Adrenal gland (tissue), 5 donors: ENCODE results near the gene CNTNAP2.

Experiments used
- POLR2A ChIP-seq, 2 donors: fragments of 450-650 bp; IDR thresholded peaks; one replicate each; pipeline ENCODE4 v1.6.1; 2017; ENCODE audit warnings: antibody characterized with exemption in 2 of 2, mild to moderate bottlenecking in 2 of 2, moderate library complexity in 1 of 2
- TF ChIP-seq, protein P1 (sequence below), 6 experiments: fragments of 450-650 bp in 4 of 6; fragments of 200-600 bp in 2 of 6; sonication (generic) in 1 of 6; IDR thresholded peaks; 1 replicate in 5 of 6; 2 replicates in 1 of 6; pipeline versions ENCODE4 v1.5.1 to v1.8.0; 2016 to 2021; ENCODE audit warnings: antibody characterized with exemption in 6 of 6, mild to moderate bottlenecking in 2 of 6, moderate library complexity in 1 of 6
- donor health status: DM: no; HTN: no; CAD: no.

DNA sequence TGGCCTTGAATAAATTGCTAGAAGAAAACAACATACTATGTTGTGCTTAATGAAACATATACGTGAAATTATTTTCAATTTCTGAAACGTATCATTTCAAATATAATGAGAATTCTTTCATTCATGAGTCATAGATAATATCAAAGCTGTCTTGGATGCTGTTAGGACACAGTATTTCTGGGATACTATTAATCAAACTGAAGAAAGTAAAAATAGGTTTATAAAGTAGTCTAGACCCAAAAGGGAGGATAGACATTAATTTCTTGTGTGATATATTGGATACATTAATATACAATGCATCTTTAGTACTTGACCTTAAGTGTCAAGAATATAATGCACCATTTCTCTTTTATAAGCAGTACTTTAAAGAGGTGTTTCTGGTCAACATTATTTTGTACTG lies 89.7 kb downstream of the CNTNAP2 start:
- TF ChIP-seq, protein P1, sequence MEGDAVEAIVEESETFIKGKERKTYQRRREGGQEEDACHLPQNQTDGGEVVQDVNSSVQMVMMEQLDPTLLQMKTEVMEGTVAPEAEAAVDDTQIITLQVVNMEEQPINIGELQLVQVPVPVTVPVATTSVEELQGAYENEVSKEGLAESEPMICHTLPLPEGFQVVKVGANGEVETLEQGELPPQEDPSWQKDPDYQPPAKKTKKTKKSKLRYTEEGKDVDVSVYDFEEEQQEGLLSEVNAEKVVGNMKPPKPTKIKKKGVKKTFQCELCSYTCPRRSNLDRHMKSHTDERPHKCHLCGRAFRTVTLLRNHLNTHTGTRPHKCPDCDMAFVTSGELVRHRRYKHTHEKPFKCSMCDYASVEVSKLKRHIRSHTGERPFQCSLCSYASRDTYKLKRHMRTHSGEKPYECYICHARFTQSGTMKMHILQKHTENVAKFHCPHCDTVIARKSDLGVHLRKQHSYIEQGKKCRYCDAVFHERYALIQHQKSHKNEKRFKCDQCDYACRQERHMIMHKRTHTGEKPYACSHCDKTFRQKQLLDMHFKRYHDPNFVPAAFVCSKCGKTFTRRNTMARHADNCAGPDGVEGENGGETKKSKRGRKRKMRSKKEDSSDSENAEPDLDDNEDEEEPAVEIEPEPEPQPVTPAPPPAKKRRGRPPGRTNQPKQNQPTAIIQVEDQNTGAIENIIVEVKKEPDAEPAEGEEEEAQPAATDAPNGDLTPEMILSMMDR (IDR thresholded peaks at IDR 0.05): no peak
- no peak for TF ChIP-seq POLR2A (IDR thresholded peaks at IDR 0.05)
